Motor neuron (in vitro differentiated cells): Measurements from ENCODE around the gene GRHPR. TPM values are rescaled to one million over a fixed set of nuclear protein-coding genes. Genes with fewer than 3 reads are reported as not detected.
"Not testable (repeated sequence)": the region's sequence is repeated elsewhere in the genome, so short reads cannot be mapped to it uniquely, and the experiment has no call there.

Experiments
- ATAC-seq, 8 experiments: fragments of 200-7000 bp; cut with Tn5 transposase; replicated peaks in 6 of 8; 2 replicates each; pipeline ENCODE4 v1.8.0; 2021; ENCODE audit warnings: mild to moderate bottlenecking in 8 of 8, moderate library complexity in 8 of 8
- H3K27ac ChIP-seq, 2 donors: fragments of 250-450 bp; sonication (Bioruptor Pico); 2 replicates each; pipeline ENCODE4 v1.9.0; 2021; ENCODE audit warnings: antibody characterized with exemption in 2 of 2, mild to moderate bottlenecking in 2 of 2, moderate library complexity in 1 of 2
- H3K4me1 ChIP-seq, 2 donors: fragments of 250-450 bp; sonication (Bioruptor Pico); replicated peaks in 1 of 2; 2 replicates each; pipeline ENCODE4 v1.6.1; 2021; ENCODE audit warnings: antibody characterized with exemption in 2 of 2, mild to moderate bottlenecking in 2 of 2, moderate library complexity in 1 of 2
- H3K4me3 ChIP-seq, 5 donors: fragments of 250-450 bp; sonication (Bioruptor Pico); 2 replicates each; pipeline ENCODE4 v1.9.0; 2021; ENCODE audit warnings: antibody characterized with exemption in 5 of 5, mild to moderate bottlenecking in 5 of 5, moderate library complexity in 4 of 5
- WGBS, 10 experiments: fragments of 450-650 bp; shearing (Covaris generic); methylation state at CpG; one replicate each; pipeline ENCODE4 v1.0.0; 2022; 5-methylcytosine and 5-hydroxymethylcytosine counted together
- in situ Hi-C, 9 experiments: fragments of 400-800 bp; cut with MboI; loops; one replicate each; pipeline ENCODE4 v1.15.0; 2021; ENCODE audit warnings: low sequenced_read_pairs in 9 of 9, low pct_unique_long_range_greater_than_20kb in 2 of 9; ENCODE audit not compliant: unreplicated experiment in 9 of 9
- total RNA-seq, 8 experiments: library from RNA; unstranded; fragments of 300-600 nt; gene quantifications; 2 replicates each; pipeline versions ENCODE4 v1.2.3 to v1.2.4, GENCODE V29; 2022

The GRHPR gene
- total RNA-seq, 8 experiments from 2014 or later = 69.7 to 150 (median 102) TPM

DNA sequence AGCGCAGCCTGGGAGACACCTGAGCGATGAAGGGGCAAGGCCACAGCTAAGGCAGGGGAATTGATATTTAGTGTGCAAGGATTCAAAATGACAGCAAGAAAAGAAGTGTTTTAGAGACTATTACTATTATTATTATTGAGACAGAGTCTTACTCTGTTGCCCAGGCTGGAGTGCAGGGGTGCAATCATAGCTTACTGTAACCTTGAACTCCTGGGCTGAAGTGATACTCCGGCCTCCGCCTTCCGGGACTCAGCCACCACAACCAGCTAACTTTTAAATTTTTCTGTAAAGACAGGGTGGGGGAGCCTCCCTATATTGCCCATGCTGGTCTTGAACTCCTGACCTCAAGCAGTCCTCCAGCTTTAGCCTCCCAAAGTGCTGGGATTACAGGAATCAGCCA lies 3.3 kb upstream of the GRHPR start:
- H3K27ac ChIP-seq = no peak overlapping the region
- H3K4me3 ChIP-seq = no peak overlapping the region
- ATAC-seq = no peak
- in situ Hi-C loops = no loop called here
- 80 to 100% (median 91%) methylated on average over 1 to 5 of the region's 5 CpGs; no CpG with 5 or more reads in 3 of the 10 experiments for WGBS, 10 experiments
- peaks cover 14 to 18% of the 10 kb centered on the region in 2 donors for H3K4me1 ChIP-seq

- WGBS, 10 experiments = 55 to 94% (median 82%) methylated on average over 2 to 8 of the region's 12 CpGs
- no peak for ATAC-seq
- no peak overlapping the region for H3K4me3 ChIP-seq
- H3K4me1 ChIP-seq = peaks cover 17 to 19% of the 10 kb centered on the region in 2 donors
- in situ Hi-C loops = no loop called here
- no peak overlapping the region for H3K27ac ChIP-seq
Measured at GRCh38 chr9:37420271-37421215, 2.0 kb upstream of the GRHPR start.

DNA sequence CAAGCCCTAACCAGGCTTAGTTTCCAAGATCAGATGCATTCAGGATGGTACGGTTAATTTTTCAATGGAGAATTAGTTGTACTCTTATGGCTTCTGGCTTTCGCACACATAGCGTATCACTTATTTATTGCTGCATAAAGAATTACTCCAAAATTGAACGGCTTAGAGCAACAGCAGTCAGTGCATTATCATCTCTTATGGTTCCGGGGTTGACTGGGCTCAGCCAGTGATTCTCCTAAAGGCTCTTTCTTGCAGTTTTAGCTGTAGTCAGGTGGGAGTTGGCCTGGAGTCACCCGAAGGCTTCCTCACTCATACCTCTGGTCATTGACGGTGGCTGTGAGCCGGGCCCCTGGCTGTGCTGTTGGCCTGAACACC lies 595 bp upstream of the GRHPR start:
- peak overlapping the region; percentile 58 to 91 (median 76) for H3K4me3 ChIP-seq
- H3K27ac ChIP-seq = peak overlapping the region; percentile 74 to 81
- 64 to 92% (median 80%) methylated on average over 2 to 6 of the region's 8 CpGs; no CpG with 5 or more reads in 2 of the 10 experiments for WGBS, 10 experiments
- H3K4me1 ChIP-seq = peaks cover 17 to 19% of the 10 kb centered on the region in 2 donors
- in situ Hi-C loops = no loop called here
- no peak for ATAC-seq

DNA sequence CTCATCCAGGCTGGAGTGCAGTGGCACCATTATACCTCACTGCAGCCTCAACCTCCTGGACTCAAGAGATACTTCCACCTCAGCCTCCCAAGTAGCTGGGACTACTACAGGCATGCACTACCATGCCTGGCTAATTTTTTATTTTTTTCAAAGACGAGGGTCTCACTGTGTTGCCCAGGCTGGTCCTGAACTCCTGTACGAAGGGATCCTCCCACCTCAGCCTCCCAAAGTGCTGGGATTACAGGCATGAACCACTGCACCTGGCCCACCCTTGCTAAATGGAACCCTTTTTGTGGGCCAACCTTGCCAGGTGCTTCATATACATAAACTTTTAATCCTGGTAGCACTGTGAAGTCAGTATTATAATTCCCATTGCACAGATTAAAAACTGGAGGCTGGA lies 1.0 kb downstream of the GRHPR start:
- WGBS, 10 experiments = 0 to 83% (median 35%) methylated on average over 1 to 2 of the region's 2 CpGs; no CpG with 5 or more reads in 4 of the 10 experiments
- in situ Hi-C loops = no loop called here
- peaks cover 17 to 19% of the 10 kb centered on the region in 2 donors for H3K4me1 ChIP-seq
- no peak for ATAC-seq
- peak overlapping the region; percentile 58 to 91 (median 76) for H3K4me3 ChIP-seq
- no peak overlapping the region for H3K27ac ChIP-seq

DNA sequence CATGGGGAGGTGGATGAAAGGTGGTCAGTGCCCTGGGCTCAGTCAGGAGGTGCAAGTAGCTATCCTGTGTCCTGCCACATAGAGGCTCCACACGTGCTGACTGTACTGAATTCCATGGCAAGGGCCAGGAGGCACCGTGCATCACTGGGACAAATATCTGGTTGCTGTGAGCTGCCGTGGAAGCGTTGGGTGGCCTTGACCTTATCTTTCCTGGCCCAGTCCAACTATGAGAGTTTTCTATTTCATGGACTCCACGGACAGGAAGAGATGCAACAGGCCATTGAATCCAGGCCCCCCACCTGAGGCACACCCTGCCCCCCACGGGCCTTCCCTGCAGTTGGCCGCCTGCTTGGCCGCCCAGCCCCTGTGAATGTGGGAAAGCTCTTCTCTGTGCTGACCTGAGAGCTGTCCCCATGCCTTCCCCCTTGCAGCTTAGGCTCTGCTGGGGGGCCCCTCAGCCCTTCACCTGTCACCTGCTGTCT lies 1.7 kb downstream of the GRHPR start:
- 67% methylated on average over 1 to 6 of the region's 8 CpGs; no CpG with 5 or more reads in 8 of the 10 experiments for WGBS, 10 experiments
- no peak for ATAC-seq
- H3K4me3 ChIP-seq = no peak overlapping the region
- H3K27ac ChIP-seq = no peak overlapping the region
- peaks cover 17 to 19% of the 10 kb centered on the region in 2 donors for H3K4me1 ChIP-seq
- in situ Hi-C loops = no loop called here

DNA sequence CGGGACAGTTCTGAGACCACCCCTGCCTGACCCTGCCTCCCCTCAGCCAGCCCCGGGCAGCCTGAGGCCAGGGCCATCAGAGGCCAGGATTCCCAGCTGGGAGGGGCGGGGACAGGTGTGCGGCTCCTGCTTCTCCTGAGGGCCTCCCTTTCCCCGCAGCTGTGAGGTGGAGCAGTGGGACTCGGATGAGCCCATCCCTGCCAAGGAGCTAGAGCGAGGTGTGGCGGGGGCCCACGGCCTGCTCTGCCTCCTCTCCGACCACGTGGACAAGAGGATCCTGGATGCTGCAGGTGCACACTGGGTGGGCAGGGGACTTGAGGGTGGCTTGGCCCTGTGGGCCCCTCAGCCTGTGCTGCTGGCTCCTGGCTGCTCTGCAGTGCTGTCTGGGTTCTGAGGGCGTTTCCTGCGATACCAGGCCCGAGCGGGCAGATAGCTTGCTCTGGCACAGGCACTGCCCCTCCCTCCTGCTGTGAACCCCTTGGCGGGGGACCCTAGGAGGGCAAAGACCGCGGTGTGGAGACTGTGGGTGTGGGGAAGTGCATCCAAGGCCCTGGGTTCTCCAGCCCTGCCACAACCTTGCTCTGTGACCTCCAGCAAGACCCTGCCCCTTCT lies 2.3 kb downstream of the GRHPR start:
- WGBS, 10 experiments = 60 to 100% (median 86%) methylated on average over 1 to 7 of the region's 18 CpGs; no CpG with 5 or more reads in 5 of the 10 experiments
- in situ Hi-C loops = no loop called here
- H3K4me1 ChIP-seq = peaks cover 17 to 19% of the 10 kb centered on the region in 2 donors
- no peak overlapping the region for H3K27ac ChIP-seq
- H3K4me3 ChIP-seq = no peak overlapping the region
- no peak for ATAC-seq

DNA sequence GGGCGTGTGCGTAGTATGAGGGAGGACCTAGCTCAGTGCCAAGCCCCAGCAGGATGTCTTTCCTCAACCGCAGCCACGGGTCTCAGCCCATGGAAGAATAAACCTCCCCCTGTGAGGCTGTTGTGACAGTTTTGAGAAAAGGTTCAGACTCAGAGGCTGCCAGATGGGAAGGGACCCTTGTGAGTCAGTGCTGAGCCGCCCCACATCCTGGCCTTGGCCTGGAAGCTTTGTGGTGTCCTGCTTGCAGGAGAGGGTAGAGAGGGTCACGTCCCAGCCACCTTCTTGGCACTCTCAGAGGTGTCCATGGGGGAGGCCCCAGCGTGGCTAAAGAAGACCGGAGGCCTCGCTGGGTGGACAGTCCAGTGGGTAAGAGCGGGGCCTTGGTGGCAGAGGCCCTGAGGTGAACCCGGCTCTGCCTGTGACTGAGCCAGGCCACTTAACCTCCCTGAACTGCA lies 2.8 kb downstream of the GRHPR start:
- Histone ChIP-seq H3K4me3 (no peak overlapping the region), H3K4me1 (peaks cover 19 to 20% of the 10 kb centered on the region in 2 donors), H3K27ac (no peak overlapping the region)
- 50 to 100% (median 79%) methylated on average over 2 to 3 of the region's 11 CpGs; no CpG with 5 or more reads in 6 of the 10 experiments for WGBS, 10 experiments
- in situ Hi-C loops = no loop called here
- ATAC-seq = no peak

- H3K4me1 ChIP-seq = peaks cover 22 to 30% of the 10 kb centered on the region in 2 donors
- H3K4me3 ChIP-seq, in situ Hi-C loops, H3K27ac ChIP-seq, ATAC-seq: not testable (repeated sequence)
- 60 to 100% (median 93%) methylated on average over 1 to 11 of the region's 15 CpGs; no CpG with 5 or more reads in 2 of the 10 experiments for WGBS, 10 experiments
Measured at GRCh38 chr9:37426431-37426830, 3.9 kb downstream of the GRHPR start.

DNA sequence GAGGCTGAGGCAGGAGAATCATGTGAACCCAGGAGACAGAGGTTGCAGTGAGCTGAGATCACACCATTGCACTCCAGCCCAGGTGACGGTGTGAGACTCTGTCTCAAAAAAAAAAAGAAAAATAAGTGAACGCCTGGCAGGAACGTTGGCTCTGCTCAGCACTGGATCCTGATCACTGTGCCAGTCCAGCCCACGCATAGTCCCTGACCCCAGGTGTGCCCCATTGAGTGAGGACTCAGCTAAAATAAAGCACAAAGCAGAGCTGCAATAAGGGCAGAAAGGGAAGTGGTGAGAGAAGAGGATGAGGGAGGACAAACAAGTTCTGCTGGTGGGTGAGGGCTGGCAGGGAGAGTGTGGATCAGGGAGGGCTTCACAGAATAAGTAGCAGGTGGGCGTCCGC lies 4.3 kb downstream of the GRHPR start:
- in situ Hi-C loops = no loop called here

GRCh38 chr9:37428345-37428744 lies 5.8 kb downstream of the GRHPR start:
- ATAC-seq = no peak
- peaks cover 15 to 31% of the 10 kb centered on the region in 2 donors for H3K4me1 ChIP-seq
- H3K4me3 ChIP-seq = no peak overlapping the region
- no peak overlapping the region for H3K27ac ChIP-seq
- WGBS, 10 experiments = 90 to 100% methylated on average over 2 to 4 of the region's 14 CpGs; no CpG with 5 or more reads in 8 of the 10 experiments
- in situ Hi-C loops = no loop called here

More for the DNA sequence above, 4.3 kb downstream of the GRHPR start:
- 88 to 100% (median 94%) methylated on average over 3 to 6 of the region's 6 CpGs; no CpG with 5 or more reads in 3 of the 10 experiments for WGBS, 10 experiments
- H3K27ac ChIP-seq = no peak overlapping the region
- no peak for ATAC-seq
- H3K4me3 ChIP-seq = no peak overlapping the region
- H3K4me1 ChIP-seq = peaks cover 18 to 26% of the 10 kb centered on the region in 2 donors

DNA sequence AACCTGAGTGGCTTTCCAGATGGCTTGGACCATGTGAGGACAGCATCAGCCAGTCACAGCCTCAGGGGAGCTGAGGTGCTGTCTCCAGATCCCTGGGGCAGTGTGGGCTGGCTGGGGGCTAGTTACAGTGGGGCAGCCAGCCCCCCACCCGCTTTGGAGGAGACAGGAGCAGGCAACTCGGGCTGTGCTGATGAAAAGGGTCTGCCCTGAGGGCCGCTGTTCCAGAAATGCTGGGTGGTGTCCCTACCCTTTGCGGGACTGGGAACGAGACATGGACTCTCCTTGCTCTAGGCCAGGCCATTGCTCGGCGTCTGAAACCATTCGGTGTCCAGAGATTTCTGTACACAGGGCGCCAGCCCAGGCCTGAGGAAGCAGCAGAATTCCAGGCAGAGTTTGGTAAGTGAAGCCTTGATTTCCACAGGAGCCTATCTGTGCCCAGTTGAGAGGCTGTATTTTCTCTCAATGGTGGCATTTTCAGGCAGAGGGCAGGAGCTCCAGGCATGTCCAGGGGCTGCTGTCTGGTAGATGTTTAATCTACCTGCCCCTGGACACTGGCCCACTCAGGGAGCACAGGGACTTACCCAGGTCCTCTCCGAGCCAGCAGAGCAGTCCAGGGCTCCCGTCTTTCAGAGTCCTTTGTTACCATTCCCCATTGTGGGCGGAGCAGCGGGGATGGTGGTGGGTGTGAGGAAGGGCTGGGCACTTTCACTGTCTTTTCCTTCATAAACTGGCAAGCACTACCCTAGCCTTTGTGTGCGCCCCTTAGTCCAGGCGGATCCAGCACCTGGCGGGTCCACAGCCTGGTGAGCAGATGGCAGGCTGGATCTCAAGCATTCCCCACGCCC lies 7.2 kb downstream of the GRHPR start:
- Histone ChIP-seq H3K4me1 (peaks cover 18 to 34% of the 10 kb centered on the region in 2 donors), H3K27ac (peak overlapping the region in 1 of 2 donors; percentile 45), H3K4me3 (no peak overlapping the region)
- in situ Hi-C loops = no loop called here
- no peak for ATAC-seq
- whole genome bisulfite sequencing, 10 experiments = 76 to 100% (median 93%) methylated on average over 1 to 12 of the region's 17 CpGs; no CpG with 5 or more reads in 5 of the 10 experiments

DNA sequence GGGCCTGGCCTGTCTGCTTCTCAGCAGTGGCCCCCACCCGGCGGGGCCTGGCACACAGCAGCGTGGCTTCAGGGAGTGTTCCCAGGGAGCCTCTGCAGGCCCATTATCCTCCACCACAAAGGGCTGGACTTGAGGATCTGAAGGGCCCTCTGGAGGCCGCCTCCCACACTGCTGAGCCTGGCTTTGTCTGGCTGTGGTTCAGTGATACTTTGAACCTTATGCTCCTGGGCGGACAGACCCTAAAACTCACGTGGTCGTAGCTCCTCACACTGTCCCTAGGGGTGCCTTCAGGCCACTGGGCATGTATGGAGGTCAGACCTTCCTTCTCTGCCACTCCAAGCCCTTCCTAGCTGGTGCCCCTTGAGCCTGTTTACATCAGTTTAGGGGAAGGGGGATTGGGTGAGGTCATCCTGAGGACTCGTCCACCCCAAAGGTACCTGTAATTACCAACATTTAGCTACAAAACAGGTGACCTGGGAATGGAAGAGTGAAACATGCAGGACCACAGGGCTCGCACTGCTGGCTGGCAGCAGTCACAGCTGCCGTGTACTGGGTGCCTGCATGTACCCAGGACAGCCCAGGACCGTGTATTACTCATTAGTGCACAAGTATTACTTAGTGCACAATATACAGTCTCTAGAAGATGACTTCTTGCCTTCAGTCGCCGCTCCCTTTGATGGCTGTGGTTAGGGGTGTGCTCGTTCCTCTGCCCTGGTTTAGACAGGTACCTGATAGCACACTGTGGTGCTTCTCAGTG lies 8.5 kb downstream of the GRHPR start:
- 0 to 86% (median 73%) methylated on average over 1 to 7 of the region's 14 CpGs; no CpG with 5 or more reads in 5 of the 10 experiments for WGBS, 10 experiments
- no peak overlapping the region for H3K4me3 ChIP-seq
- H3K27ac ChIP-seq = peak overlapping the region; percentile 11 to 45
- ATAC-seq = peak; percentile 56 to 86 (median 75)
- in situ Hi-C loops = no loop called here
- H3K4me1 ChIP-seq = peaks cover 20 to 36% of the 10 kb centered on the region in 2 donors
